Uterus (tissue), 2 donors: ENCODE results near the gene SUPT6H.
"Not testable (repeated sequence)": the region's sequence is repeated elsewhere in the genome, so short reads cannot be mapped to it uniquely, and the experiment has no call there.

Experiments used
- POLR2A ChIP-seq, 2 donors: fragments of 450-650 bp; IDR thresholded peaks; one replicate each; pipeline ENCODE4 v1.6.1; 2016; ENCODE audit warnings: antibody characterized with exemption in 2 of 2, mild to moderate bottlenecking in 1 of 2, moderate library complexity in 1 of 2
- TF ChIP-seq, protein P1 (sequence below), 4 experiments: fragments of 200-600 bp in 2 of 4; fragments of 450-650 bp in 2 of 4; sonication (generic) in 2 of 4; IDR thresholded peaks; one replicate each; pipeline ENCODE4 v1.5.1; 2016 to 2019; ENCODE audit warnings: antibody characterized with exemption in 4 of 4, mild to moderate bottlenecking in 2 of 4, moderate library complexity in 1 of 4

DNA sequence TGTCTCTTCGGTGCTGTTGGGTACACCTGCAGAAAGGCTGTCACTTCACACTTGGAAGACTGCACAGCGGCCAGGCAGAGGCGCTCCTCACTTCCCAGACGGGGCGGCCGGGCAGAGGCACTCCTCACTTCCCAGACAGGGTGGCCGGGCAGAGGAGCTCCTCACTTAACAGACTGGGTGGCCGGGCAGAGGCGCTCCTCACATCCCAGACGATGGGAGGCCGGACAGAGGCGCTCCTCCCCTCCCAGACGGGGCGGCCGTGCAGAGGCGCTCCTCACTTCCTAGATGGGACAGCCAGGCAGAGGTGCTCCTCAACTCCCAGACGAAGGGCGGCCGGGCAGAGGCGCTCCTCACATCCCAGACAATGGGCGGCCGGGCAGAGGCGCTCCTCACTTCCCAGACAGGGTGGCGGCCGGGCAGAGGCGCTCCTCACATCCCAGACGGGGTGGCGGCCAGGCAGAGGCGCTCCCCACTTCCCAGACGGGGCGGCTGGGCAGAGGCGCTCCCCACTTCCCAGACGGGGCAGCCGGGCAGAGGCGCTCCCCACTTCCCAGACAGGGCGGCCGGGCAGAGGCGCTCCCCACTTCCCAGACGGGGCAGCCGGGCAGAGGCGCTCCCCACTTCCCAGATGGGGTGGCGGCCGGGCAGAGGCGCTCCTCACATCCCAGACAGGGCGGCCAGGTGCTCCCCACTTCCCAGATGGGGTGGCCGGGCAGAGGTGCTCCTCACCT is 3.1 kb upstream of the SUPT6H start:
- TF ChIP-seq POLR2A (IDR thresholded peaks at IDR 0.05) = not testable (repeated sequence)
- TF ChIP-seq, protein P1, sequence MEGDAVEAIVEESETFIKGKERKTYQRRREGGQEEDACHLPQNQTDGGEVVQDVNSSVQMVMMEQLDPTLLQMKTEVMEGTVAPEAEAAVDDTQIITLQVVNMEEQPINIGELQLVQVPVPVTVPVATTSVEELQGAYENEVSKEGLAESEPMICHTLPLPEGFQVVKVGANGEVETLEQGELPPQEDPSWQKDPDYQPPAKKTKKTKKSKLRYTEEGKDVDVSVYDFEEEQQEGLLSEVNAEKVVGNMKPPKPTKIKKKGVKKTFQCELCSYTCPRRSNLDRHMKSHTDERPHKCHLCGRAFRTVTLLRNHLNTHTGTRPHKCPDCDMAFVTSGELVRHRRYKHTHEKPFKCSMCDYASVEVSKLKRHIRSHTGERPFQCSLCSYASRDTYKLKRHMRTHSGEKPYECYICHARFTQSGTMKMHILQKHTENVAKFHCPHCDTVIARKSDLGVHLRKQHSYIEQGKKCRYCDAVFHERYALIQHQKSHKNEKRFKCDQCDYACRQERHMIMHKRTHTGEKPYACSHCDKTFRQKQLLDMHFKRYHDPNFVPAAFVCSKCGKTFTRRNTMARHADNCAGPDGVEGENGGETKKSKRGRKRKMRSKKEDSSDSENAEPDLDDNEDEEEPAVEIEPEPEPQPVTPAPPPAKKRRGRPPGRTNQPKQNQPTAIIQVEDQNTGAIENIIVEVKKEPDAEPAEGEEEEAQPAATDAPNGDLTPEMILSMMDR (IDR thresholded peaks at IDR 0.05) = not testable (repeated sequence)
